B cell (primary cell): Measurements from ENCODE around the gene REEP6. TPM values are rescaled to one million over a fixed set of nuclear protein-coding genes. Genes with fewer than 3 reads are reported as not detected.

Experiments
- ATAC-seq: fragments of 200-7000 bp; cut with Tn5 transposase; one replicate; pipeline ENCODE4 v1.10.0; 2021; ENCODE audit warnings: low read depth, mild to moderate bottlenecking, moderate number of reproducible peaks, moderate library complexity
- CTCF ChIA-PET: fragments of 350-600 bp; sonication (Branson Sonifier 250); formaldehyde crosslinking; loops from one replicate; lab custom pipeline; 2021; ENCODE audit warnings: antibody characterized with exemption, inconsistent platforms; lab: Charles Lee
- POLR2A ChIA-PET: fragments of 350-600 bp; sonication (Branson Sonifier 250); formaldehyde crosslinking; loops from one replicate; lab custom pipeline; 2021; ENCODE audit warnings: antibody characterized with exemption; lab: Charles Lee
- DNase-seq: peaks from one replicate; pipeline ENCODE4 v3.0.0; 2013
- H2AFZ ChIP-seq: 2 replicates; pipeline ENCODE4 v1.6.1; 2012; ENCODE audit warnings: mild to moderate bottlenecking, low read depth, low read length; ENCODE audit not compliant: insufficient read depth, poor library complexity, severe bottlenecking
- H3K27ac ChIP-seq, 2 donors: 1 replicate in 1 of 2; 2 replicates in 1 of 2; pipeline ENCODE4 v1.5.1; 2012 to 2013; ENCODE audit warnings: low read length in 2 of 2, mild to moderate bottlenecking in 2 of 2, moderate library complexity in 1 of 2
- H3K27me3 ChIP-seq, 4 experiments: fragments of 200-600 bp in 1 of 4; sonication (generic) in 1 of 4; replicated peaks in 1 of 4; 1 replicate in 2 of 4; 2 replicates in 2 of 4; pipeline versions ENCODE4 v1.6.1 to v1.7.0; 2013 to 2016; ENCODE audit warnings: low read length in 3 of 4, mild to moderate bottlenecking in 2 of 4, mixed read lengths in 1 of 4, moderate library complexity in 1 of 4; ENCODE audit not compliant: insufficient read depth in 4 of 4, control insufficient read depth in 3 of 4; ENCODE audit errors: control extremely low read depth in 1 of 4
- H3K36me3 ChIP-seq, 2 experiments: replicated peaks in 1 of 2; 1 replicate in 1 of 2; 2 replicates in 1 of 2; pipeline versions ENCODE4 v1.6.1 to v1.7.1; 2013; ENCODE audit warnings: low read length in 1 of 2; ENCODE audit not compliant: insufficient read depth in 2 of 2, control insufficient read depth in 1 of 2; ENCODE audit errors: control extremely low read depth in 1 of 2, extremely low read depth in 1 of 2
- H3K4me1 ChIP-seq, 2 donors: fragments of 200-600 bp in 1 of 2; sonication (generic) in 1 of 2; 1 replicate in 1 of 2; 2 replicates in 1 of 2; pipeline versions ENCODE4 v1.5.1 to v1.6.1; 2013 to 2017; ENCODE audit warnings: low read length in 2 of 2; ENCODE audit not compliant: control insufficient read depth in 2 of 2, insufficient read depth in 2 of 2
- H3K4me2 ChIP-seq: replicated peaks from 2 replicates; pipeline ENCODE3; 2012; ENCODE audit warnings: mild to moderate bottlenecking, low read depth, low read length; ENCODE audit not compliant: poor library complexity, severe bottlenecking
- H3K4me3 ChIP-seq, 5 experiments: fragments of 200-600 bp in 1 of 5; sonication (generic) in 1 of 5; 1 replicate in 3 of 5; 2 replicates in 2 of 5; pipeline versions ENCODE4 v1.5.1 to v1.7.0; 2011 to 2016; ENCODE audit warnings: low read length in 4 of 5, mild to moderate bottlenecking in 4 of 5, low read depth in 2 of 5, control low read depth in 1 of 5, moderate library complexity in 1 of 5; ENCODE audit not compliant: insufficient read depth in 1 of 5; ENCODE audit errors: control extremely low read depth in 1 of 5, extremely low read depth in 1 of 5
- H3K79me2 ChIP-seq: fragments of 200-600 bp; sonication (generic); one replicate; pipeline ENCODE4 v1.6.0; 2016; ENCODE audit warnings: low read length; ENCODE audit not compliant: control insufficient read depth, insufficient read depth
- H3K9ac ChIP-seq: fragments of 200-600 bp; sonication (generic); 2 replicates; pipeline ENCODE4 v1.6.1; 2017; ENCODE audit warnings: mild to moderate bottlenecking, low read length, moderate library complexity
- H3K9me3 ChIP-seq, 3 donors: one replicate each; pipeline versions ENCODE4 v1.6.1 to v1.7.1; 2013; ENCODE audit warnings: low read length in 2 of 3; ENCODE audit not compliant: control insufficient read depth in 2 of 3, insufficient read depth in 1 of 3; ENCODE audit errors: control extremely low read depth in 1 of 3
- H4K20me1 ChIP-seq: 2 replicates; pipeline ENCODE4 v1.6.0; 2012; ENCODE audit warnings: mild to moderate bottlenecking, low read length; ENCODE audit not compliant: insufficient read depth, control insufficient read depth, poor library complexity, severe bottlenecking
- H3K27ac Mint-ChIP-seq: one replicate; pipeline ENCODE4 v1.8.0; 2021; ENCODE audit warnings: mixed read lengths
- H3K27me3 Mint-ChIP-seq: one replicate; pipeline ENCODE4 v1.8.0; 2021; ENCODE audit warnings: mixed read lengths
- H3K4me1 Mint-ChIP-seq: one replicate; pipeline ENCODE4 v1.8.0; 2021; ENCODE audit warnings: mixed read lengths
- H3K4me3 Mint-ChIP-seq: one replicate; pipeline ENCODE4 v1.8.0; 2021; ENCODE audit warnings: mixed read lengths
- H3K9me3 Mint-ChIP-seq: one replicate; pipeline ENCODE4 v1.8.0; 2022; ENCODE audit warnings: mixed read lengths; ENCODE audit not compliant: insufficient read depth
- CTCF ChIP-seq: fragments of 200-600 bp; IDR thresholded peaks from one replicate; pipeline ENCODE4 v1.8.0; 2022; ENCODE audit warnings: antibody characterized with exemption, mild to moderate bottlenecking
- EZH2 ChIP-seq: IDR thresholded peaks from 2 replicates; pipeline ENCODE4 v1.6.1; 2012; ENCODE audit warnings: borderline replicate concordance, low read depth, mild to moderate bottlenecking, moderate library complexity, low read length; ENCODE audit not compliant: insufficient read depth, poor library complexity, severe bottlenecking
- WGBS: methylation state at CpG from one replicate; pipeline ENCODE4 v1.1.5; 2013; ENCODE audit warnings: missing lambda C conversion rate; ENCODE audit not compliant: insufficient coverage; 5-methylcytosine and 5-hydroxymethylcytosine counted together
- intact Hi-C: fragments of 100-400 bp; cut with micrococcal nuclease; formaldehyde crosslinking; loops from one replicate; pipeline ENCODE4 v1.10.0; 2022
- polyA plus RNA-seq: library from polyadenylated mRNA; depleted of rRNA; stranded (reverse); fragments of >200 nt; gene quantifications from 2 replicates; pipeline ENCODE4 v1.2.3, GENCODE V29; 2012
- total RNA-seq, 2 donors: library from RNA; stranded (reverse); fragments of 120-200 nt in 1 of 2; gene quantifications; 1 replicate in 1 of 2; 2 replicates in 1 of 2; pipeline versions ENCODE4 v1.2.3 to v1.2.4, GENCODE V29; 2013 to 2022

The REEP6 gene
- total and polyA plus RNA-seq, 2 donors (not counting 1 experiment from before 2014, with no cell fraction given), result 0.64 to 1.1 TPM

- H3K9me3 ChIP-seq, result peaks cover 0 to 33% (median 0%) of the 10 kb centered on the region in 3 donors
- H3K27me3 ChIP-seq, result peaks cover 0 to 62% (median 33%) of the 10 kb centered on the region in 4 experiments
- DNase-seq, result no peak
- H4K20me1 ChIP-seq, result peaks cover 12% of the 10 kb centered on the region
- H3K27ac Mint-ChIP-seq, result no peak overlapping the region
- no peaks in the 10 kb centered on the region for H3K9me3 Mint-ChIP-seq
- H3K27me3 Mint-ChIP-seq, result peaks cover 27% of the 10 kb centered on the region
- H3K4me1 ChIP-seq, result peaks cover 31 to 35% of the 10 kb centered on the region in 2 donors
- H3K4me3 Mint-ChIP-seq, result no peak overlapping the region
- 33% methylated on average over 40 of the region's 43 CpGs for WGBS
- H2AFZ ChIP-seq, result no peak overlapping the region
- H3K4me3 ChIP-seq, result no peak overlapping the region
- no peak overlapping the region for H3K27ac ChIP-seq
- ChIA-PET POLR2A (interaction anchor here (0.6 kb wide), 1 partner anchor 874 kb away, joined by 3 read pairs; no protein-coding TSS in a partner anchor), CTCF (interaction anchor here (0.6 to 2.8 kb wide), 2 partner anchors 12 to 262 kb away, joined by 3 to 11 read pairs; no protein-coding TSS in a partner anchor)
- no peak for ATAC-seq
- H3K79me2 ChIP-seq, result no peaks in the 10 kb centered on the region
- no peak overlapping the region for H3K9ac ChIP-seq
- H3K4me2 ChIP-seq, result peak overlapping the region; percentile 80
- H3K36me3 ChIP-seq, result no peaks in the 10 kb centered on the region
- TF ChIP-seq EZH2, result no peak
- peaks cover 16% of the 10 kb centered on the region for H3K4me1 Mint-ChIP-seq
- intact Hi-C loops, result no loop called here
These were observed 34.7 kb upstream of the REEP6 start for GRCh38 chr19:1456121-1456900.

GRCh38 chr19:1457031-1457739 is 33.8 kb upstream of the REEP6 start:
- H3K27me3 ChIP-seq, result peaks cover 0 to 53% (median 29%) of the 10 kb centered on the region in 4 experiments
- peaks cover 31 to 35% of the 10 kb centered on the region in 2 donors for H3K4me1 ChIP-seq
- H3K36me3 ChIP-seq, result no peaks in the 10 kb centered on the region
- H3K9me3 ChIP-seq, result peaks cover 0 to 31% (median 0%) of the 10 kb centered on the region in 3 donors
- H2AFZ ChIP-seq, result no peak overlapping the region
- intact Hi-C loops, result no loop called here
- Mint-ChIP-seq H3K27ac (no peak overlapping the region), H3K4me3 (no peak overlapping the region), H3K4me1 (peaks cover 16% of the 10 kb centered on the region), H3K9me3 (no peaks in the 10 kb centered on the region), H3K27me3 (peaks cover 27% of the 10 kb centered on the region)
- ATAC-seq (no peak), DNase-seq (no peak)
- no peak overlapping the region for H3K27ac ChIP-seq
- peaks cover 12% of the 10 kb centered on the region for H4K20me1 ChIP-seq
- H3K4me2 ChIP-seq, result no peak overlapping the region
- no peaks in the 10 kb centered on the region for H3K79me2 ChIP-seq
- ChIA-PET CTCF (interaction anchor here (0.6 kb wide), 1 partner anchor 263 kb away, joined by 3 read pairs; no protein-coding TSS in a partner anchor), POLR2A (interaction anchor here (0.6 to 0.7 kb wide), 2 partner anchors 174 to 875 kb away, joined by 3 to 5 read pairs; no protein-coding TSS in a partner anchor)
- no peak overlapping the region for H3K9ac ChIP-seq
- TF ChIP-seq EZH2 (no peak), CTCF (no peak)
- H3K4me3 ChIP-seq, result no peak overlapping the region
- 17% methylated on average over 47 of the region's 48 CpGs for WGBS
